ENCODE results near the gene TBC1D23.

The TBC1D23 gene

DNA sequence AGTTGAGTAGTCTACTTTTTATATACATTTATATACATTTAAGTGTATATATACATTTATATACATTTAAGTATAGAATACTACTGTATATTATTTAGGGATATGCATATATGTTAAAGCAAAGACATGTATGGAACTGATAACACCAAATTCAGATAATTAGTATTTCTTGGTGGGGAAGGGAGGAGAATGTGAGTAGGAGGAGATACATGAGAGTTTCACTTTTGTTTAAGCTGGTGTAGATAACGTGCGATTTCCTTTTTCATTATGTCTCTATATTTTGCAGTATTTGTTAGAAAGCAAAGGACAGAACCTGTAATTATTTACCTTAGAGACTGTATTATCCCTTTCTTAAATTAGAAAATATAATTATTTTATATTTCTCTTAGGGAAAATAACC, 57.1 kb downstream of the TBC1D23 start:
- Histone ChIP-seq H3K4me1 (ENCODE audit: insufficient read depth, low read length, poor library complexity, severe bottlenecking) (no peaks in the 10 kb centered on the region), H3K9me2 (replicated peaks; ENCODE audit: low read depth, low read length) (no peaks in the 10 kb centered on the region), H3K4me2 (ENCODE audit: low read depth, low read length, poor library complexity, severe bottlenecking) (no peak overlapping the region), H3K9me3 (ENCODE audit: insufficient read depth, low read depth, low read length) (no peaks in the 10 kb centered on the region), H3K36me3 (ENCODE audit: insufficient read depth, low read length) (peaks cover 24% of the 10 kb centered on the region; the same call in 1 of the 2 replicates), H3F3A (ENCODE audit: low read depth) (no peaks in the 10 kb centered on the region), H4K20me1 (ENCODE audit: insufficient read depth, low read length, poor library complexity, severe bottlenecking) (no peaks in the 10 kb centered on the region), H3K9ac (ENCODE audit: low read depth, low read length, poor library complexity, severe bottlenecking) (no peak overlapping the region), H3K4me3 (ENCODE audit: low read length, poor library complexity, severe bottlenecking) (no peak overlapping the region), H3K79me2 (ENCODE audit: insufficient read depth, low read length) (no peaks in the 10 kb centered on the region), H2AFZ (ENCODE audit: low read length) (no peak overlapping the region), H3K27me3 (ENCODE audit: insufficient read depth, low read length, poor library complexity, severe bottlenecking) (no peaks in the 10 kb centered on the region)
- no peak for TF ChIP-seq EZH2phosphoT487 (IDR thresholded peaks at IDR 0.05; ENCODE audit: borderline replicate concordance)
- TF ChIP-seq, protein P1, sequence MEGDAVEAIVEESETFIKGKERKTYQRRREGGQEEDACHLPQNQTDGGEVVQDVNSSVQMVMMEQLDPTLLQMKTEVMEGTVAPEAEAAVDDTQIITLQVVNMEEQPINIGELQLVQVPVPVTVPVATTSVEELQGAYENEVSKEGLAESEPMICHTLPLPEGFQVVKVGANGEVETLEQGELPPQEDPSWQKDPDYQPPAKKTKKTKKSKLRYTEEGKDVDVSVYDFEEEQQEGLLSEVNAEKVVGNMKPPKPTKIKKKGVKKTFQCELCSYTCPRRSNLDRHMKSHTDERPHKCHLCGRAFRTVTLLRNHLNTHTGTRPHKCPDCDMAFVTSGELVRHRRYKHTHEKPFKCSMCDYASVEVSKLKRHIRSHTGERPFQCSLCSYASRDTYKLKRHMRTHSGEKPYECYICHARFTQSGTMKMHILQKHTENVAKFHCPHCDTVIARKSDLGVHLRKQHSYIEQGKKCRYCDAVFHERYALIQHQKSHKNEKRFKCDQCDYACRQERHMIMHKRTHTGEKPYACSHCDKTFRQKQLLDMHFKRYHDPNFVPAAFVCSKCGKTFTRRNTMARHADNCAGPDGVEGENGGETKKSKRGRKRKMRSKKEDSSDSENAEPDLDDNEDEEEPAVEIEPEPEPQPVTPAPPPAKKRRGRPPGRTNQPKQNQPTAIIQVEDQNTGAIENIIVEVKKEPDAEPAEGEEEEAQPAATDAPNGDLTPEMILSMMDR (conservative IDR thresholded peaks at IDR 0.05; ENCODE audit: low read length) = no peak

DNA sequence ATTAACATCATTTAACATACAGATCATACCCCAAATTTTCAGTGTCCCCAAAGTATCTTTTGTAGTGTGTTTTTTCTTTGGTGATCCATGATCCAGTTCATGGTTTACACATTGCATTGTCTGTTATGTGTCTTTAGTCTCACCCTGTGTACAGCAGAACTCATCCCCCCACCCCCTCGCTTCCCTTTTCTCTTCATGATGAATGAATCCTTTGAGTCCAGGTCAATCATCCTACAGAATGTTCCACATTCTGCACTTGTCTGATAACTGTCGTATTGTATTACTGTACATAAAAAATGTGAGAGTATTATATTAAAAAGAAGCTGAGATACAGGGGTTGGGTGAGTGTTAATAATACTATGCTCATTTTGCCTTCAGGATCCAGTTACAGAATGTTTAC, 59.2 kb downstream of the TBC1D23 start:
- Histone ChIP-seq H4K20me1 (ENCODE audit: insufficient read depth, low read length, poor library complexity, severe bottlenecking) (no peaks in the 10 kb centered on the region), H3K9me3 (ENCODE audit: insufficient read depth, low read depth, low read length) (no peaks in the 10 kb centered on the region), H3K4me2 (ENCODE audit: low read depth, low read length, poor library complexity, severe bottlenecking) (no peak overlapping the region), H3K4me3 (ENCODE audit: low read length, poor library complexity, severe bottlenecking) (no peak overlapping the region), H3K9me2 (replicated peaks; ENCODE audit: low read depth, low read length) (no peaks in the 10 kb centered on the region), H3K36me3 (ENCODE audit: insufficient read depth, low read length) (peaks cover 24% of the 10 kb centered on the region; the same call in 1 of the 2 replicates), H2AFZ (ENCODE audit: low read length) (no peak overlapping the region), H3F3A (ENCODE audit: low read depth) (no peaks in the 10 kb centered on the region), H3K9ac (ENCODE audit: low read depth, low read length, poor library complexity, severe bottlenecking) (no peak overlapping the region), H3K27me3 (ENCODE audit: insufficient read depth, low read length, poor library complexity, severe bottlenecking) (no peaks in the 10 kb centered on the region), H3K79me2 (ENCODE audit: insufficient read depth, low read length) (no peaks in the 10 kb centered on the region), H3K4me1 (ENCODE audit: insufficient read depth, low read length, poor library complexity, severe bottlenecking) (no peaks in the 10 kb centered on the region)
- TF ChIP-seq, protein P1 (conservative IDR thresholded peaks at IDR 0.05; ENCODE audit: low read length) = no peak
- no peak for TF ChIP-seq EZH2phosphoT487 (IDR thresholded peaks at IDR 0.05; ENCODE audit: borderline replicate concordance)

DNA sequence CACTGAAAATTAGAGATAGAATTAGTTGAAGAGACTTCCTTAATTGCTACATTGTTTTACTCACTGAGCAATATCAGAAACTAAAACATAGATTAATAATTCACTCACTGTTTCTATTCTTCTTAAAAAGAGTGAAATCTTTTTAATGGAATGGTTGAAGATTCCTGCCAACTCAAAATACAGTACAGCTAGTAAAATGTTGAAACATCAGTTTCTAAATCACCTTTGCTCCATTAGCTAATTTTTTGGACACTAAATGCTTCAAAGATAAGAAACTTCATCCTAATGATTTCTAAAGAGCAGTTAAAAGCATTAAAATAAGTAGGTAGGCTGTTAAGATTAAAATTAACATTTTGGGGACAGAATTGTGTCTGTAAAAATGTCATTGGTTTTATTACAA, 63.3 kb downstream of the TBC1D23 start:
- Histone ChIP-seq H4K20me1 (ENCODE audit: insufficient read depth, low read length, poor library complexity, severe bottlenecking) (no peaks in the 10 kb centered on the region), H3K9me2 (replicated peaks; ENCODE audit: low read depth, low read length) (no peaks in the 10 kb centered on the region), H3K79me2 (ENCODE audit: insufficient read depth, low read length) (no peaks in the 10 kb centered on the region), H3K4me2 (ENCODE audit: low read depth, low read length, poor library complexity, severe bottlenecking) (no peak overlapping the region), H3K36me3 (ENCODE audit: insufficient read depth, low read length) (peaks cover 25% of the 10 kb centered on the region; the same call in 1 of the 2 replicates), H3K4me3 (ENCODE audit: low read length, poor library complexity, severe bottlenecking) (no peak overlapping the region), H3K4me1 (ENCODE audit: insufficient read depth, low read length, poor library complexity, severe bottlenecking) (no peaks in the 10 kb centered on the region), H2AFZ (ENCODE audit: low read length) (no peak overlapping the region), H3K9me3 (ENCODE audit: insufficient read depth, low read depth, low read length) (no peaks in the 10 kb centered on the region), H3K9ac (ENCODE audit: low read depth, low read length, poor library complexity, severe bottlenecking) (no peak overlapping the region), H3F3A (ENCODE audit: low read depth) (no peaks in the 10 kb centered on the region), H3K27me3 (ENCODE audit: insufficient read depth, low read length, poor library complexity, severe bottlenecking) (no peaks in the 10 kb centered on the region)
- TF ChIP-seq, protein P1 (conservative IDR thresholded peaks at IDR 0.05; ENCODE audit: low read length) = no peak
- no peak for TF ChIP-seq EZH2phosphoT487 (IDR thresholded peaks at IDR 0.05; ENCODE audit: borderline replicate concordance)
